Neural progenitor cell (in vitro differentiated cells): ENCODE results near the gene MEI1. TPM values are rescaled to one million over a fixed set of nuclear protein-coding genes. Genes with fewer than 3 reads are reported as not detected.

ENCODE experiments used
- DNase-seq: peaks from one replicate; pipeline ENCODE4 v3.0.0-alpha.2; 2016; ENCODE audit warnings: low spot score
- H2AFZ ChIP-seq: fragments of 200-600 bp; sonication (generic); replicated peaks from 2 replicates; pipeline ENCODE4 v1.6.1; 2016; ENCODE audit warnings: antibody characterized with exemption
- H3F3A ChIP-seq: fragments of 200-600 bp; sonication (generic); 2 replicates; pipeline ENCODE4 v1.6.1; 2016; ENCODE audit warnings: antibody characterized with exemption, low read depth
- H3K27ac ChIP-seq: fragments of 200-600 bp; sonication (generic); 2 replicates; pipeline ENCODE4 v1.5.1; 2016; ENCODE audit warnings: mild to moderate bottlenecking
- H3K27me3 ChIP-seq: fragments of 200-600 bp; sonication (generic); 2 replicates; pipeline ENCODE4 v1.6.1; 2016; ENCODE audit warnings: mild to moderate bottlenecking, moderate library complexity
- H3K36me3 ChIP-seq: fragments of 200-600 bp; sonication (generic); 2 replicates; pipeline ENCODE4 v1.5.1; 2016
- H3K4me1 ChIP-seq: fragments of 200-600 bp; sonication (generic); 2 replicates; pipeline ENCODE4 v1.6.1; 2016; ENCODE audit warnings: mixed run types
- H3K4me2 ChIP-seq: fragments of 200-600 bp; sonication (generic); 2 replicates; pipeline ENCODE4 v1.6.1; 2016
- H3K4me3 ChIP-seq: fragments of 200-600 bp; sonication (generic); 2 replicates; pipeline ENCODE4 v1.5.1; 2016
- H3K79me2 ChIP-seq: fragments of 200-600 bp; sonication (generic); 2 replicates; pipeline ENCODE4 v1.6.1; 2016; ENCODE audit warnings: low read depth
- H3K9ac ChIP-seq: fragments of 200-600 bp; sonication (generic); 2 replicates; pipeline ENCODE4 v1.6.1; 2016
- H3K9me3 ChIP-seq: fragments of 200-600 bp; sonication (generic); 2 replicates; pipeline ENCODE4 v1.5.1; 2016; ENCODE audit warnings: low read depth
- H4K20me1 ChIP-seq: fragments of 200-600 bp; sonication (generic); 2 replicates; pipeline ENCODE4 v1.6.1; 2016; ENCODE audit warnings: low read depth
- H3K27ac Mint-ChIP-seq: 3 replicates; pipeline ENCODE4 v1.8.0; 2021; ENCODE audit warnings: mixed read lengths
- H3K27me3 Mint-ChIP-seq: 2 replicates; pipeline ENCODE4 v1.8.0; 2022; ENCODE audit warnings: low read depth, mild to moderate bottlenecking, inconsistent platforms, moderate library complexity, mixed read lengths; ENCODE audit not compliant: insufficient read depth
- H3K36me3 Mint-ChIP-seq: 3 replicates; pipeline ENCODE4 v1.8.0; 2021; ENCODE audit warnings: mixed read lengths
- H3K4me1 Mint-ChIP-seq: 3 replicates; pipeline ENCODE4 v1.8.0; 2021; ENCODE audit warnings: mixed read lengths
- H3K4me3 Mint-ChIP-seq: 3 replicates; pipeline ENCODE4 v1.8.0; 2021; ENCODE audit warnings: mild to moderate bottlenecking, moderate library complexity, mixed read lengths
- H3K9me3 Mint-ChIP-seq: 3 replicates; pipeline ENCODE4 v1.8.0; 2020; ENCODE audit warnings: mixed read lengths
- EZH2 ChIP-seq: fragments of 200-600 bp; sonication (generic); IDR thresholded peaks from 2 replicates; pipeline ENCODE4 v1.6.1; 2017; ENCODE audit warnings: antibody characterized with exemption, mild to moderate bottlenecking, moderate library complexity
- EZH2phosphoT487 ChIP-seq: fragments of 200-600 bp; sonication (generic); IDR thresholded peaks from 2 replicates; pipeline ENCODE4 v1.6.1; 2017; ENCODE audit warnings: antibody characterized with exemption
- total RNA-seq: library from RNA; depleted of rRNA; stranded (reverse); fragments of >200 nt; gene quantifications from 2 replicates; pipeline ENCODE4 v1.2.3, GENCODE V29; 2015; ENCODE audit warnings: low replicate concordance
- TF ChIP-seq, protein P1 (sequence below): fragments of 200-600 bp; sonication (generic); IDR thresholded peaks from 2 replicates; pipeline ENCODE4 v1.5.1; 2017; ENCODE audit warnings: antibody characterized with exemption, mild to moderate bottlenecking

Gene MEI1
- total RNA-seq, 1 donor from 2014 or later: not detected

DNA sequence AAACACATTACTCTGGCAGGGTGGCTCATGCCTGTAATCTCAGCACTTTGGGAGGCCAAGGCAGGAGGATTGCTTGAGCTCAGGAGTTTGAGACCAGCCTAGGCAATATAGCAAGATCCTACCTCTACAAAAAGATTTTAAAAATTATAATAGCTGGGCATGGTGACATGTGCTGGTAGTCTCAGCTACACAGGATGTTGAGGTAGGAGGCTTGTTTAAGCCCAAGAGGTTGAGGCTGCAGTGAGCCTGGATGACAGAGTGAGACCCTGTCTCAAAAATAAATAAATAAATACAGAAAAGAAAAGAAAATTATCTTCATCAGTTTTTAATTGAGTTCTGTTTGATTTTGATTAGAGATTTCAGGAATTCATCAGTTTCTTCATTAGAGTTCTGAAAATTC is 106.3 kb downstream of the MEI1 start:
- Mint-ChIP-seq H3K27me3 (no peaks in the 10 kb centered on the region), H3K4me1 (peaks cover 26% of the 10 kb centered on the region), H3K9me3 (no peaks in the 10 kb centered on the region), H3K4me3 (no peak overlapping the region), H3K27ac (no peak overlapping the region), H3K36me3 (peaks cover 20% of the 10 kb centered on the region)
- Histone ChIP-seq H3F3A (peaks cover 4% of the 10 kb centered on the region), H2AFZ (no peak overlapping the region), H3K79me2 (peaks cover 60% of the 10 kb centered on the region), H3K4me2 (no peak overlapping the region), H3K27me3 (no peaks in the 10 kb centered on the region), H3K36me3 (no peaks in the 10 kb centered on the region), H3K27ac (no peak overlapping the region), H3K4me1 (peaks cover 10% of the 10 kb centered on the region), H3K4me3 (no peak overlapping the region), H3K9me3 (no peaks in the 10 kb centered on the region), H4K20me1 (peaks cover 8% of the 10 kb centered on the region), H3K9ac (no peak overlapping the region)
- DNase-seq: no peak
- TF ChIP-seq EZH2phosphoT487: no peak
- TF ChIP-seq EZH2: no peak
- TF ChIP-seq, protein P1, sequence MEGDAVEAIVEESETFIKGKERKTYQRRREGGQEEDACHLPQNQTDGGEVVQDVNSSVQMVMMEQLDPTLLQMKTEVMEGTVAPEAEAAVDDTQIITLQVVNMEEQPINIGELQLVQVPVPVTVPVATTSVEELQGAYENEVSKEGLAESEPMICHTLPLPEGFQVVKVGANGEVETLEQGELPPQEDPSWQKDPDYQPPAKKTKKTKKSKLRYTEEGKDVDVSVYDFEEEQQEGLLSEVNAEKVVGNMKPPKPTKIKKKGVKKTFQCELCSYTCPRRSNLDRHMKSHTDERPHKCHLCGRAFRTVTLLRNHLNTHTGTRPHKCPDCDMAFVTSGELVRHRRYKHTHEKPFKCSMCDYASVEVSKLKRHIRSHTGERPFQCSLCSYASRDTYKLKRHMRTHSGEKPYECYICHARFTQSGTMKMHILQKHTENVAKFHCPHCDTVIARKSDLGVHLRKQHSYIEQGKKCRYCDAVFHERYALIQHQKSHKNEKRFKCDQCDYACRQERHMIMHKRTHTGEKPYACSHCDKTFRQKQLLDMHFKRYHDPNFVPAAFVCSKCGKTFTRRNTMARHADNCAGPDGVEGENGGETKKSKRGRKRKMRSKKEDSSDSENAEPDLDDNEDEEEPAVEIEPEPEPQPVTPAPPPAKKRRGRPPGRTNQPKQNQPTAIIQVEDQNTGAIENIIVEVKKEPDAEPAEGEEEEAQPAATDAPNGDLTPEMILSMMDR: no peak

GRCh38 chr22:41808400-41808799 is 109.1 kb downstream of the MEI1 start:
- no peaks in the 10 kb centered on the region for H3K4me1 ChIP-seq
- peaks cover 4% of the 10 kb centered on the region for H4K20me1 ChIP-seq
- H3F3A ChIP-seq: no peaks in the 10 kb centered on the region
- no peak overlapping the region for H3K4me2 ChIP-seq
- H3K27me3 ChIP-seq: no peaks in the 10 kb centered on the region
- no peaks in the 10 kb centered on the region for H3K9me3 Mint-ChIP-seq
- no peak for DNase-seq
- H3K36me3 Mint-ChIP-seq: peaks cover 22% of the 10 kb centered on the region
- H3K4me1 Mint-ChIP-seq: peaks cover 12% of the 10 kb centered on the region
- H2AFZ ChIP-seq: no peak overlapping the region
- H3K4me3 Mint-ChIP-seq: no peak overlapping the region
- H3K27ac Mint-ChIP-seq: no peak overlapping the region
- peaks cover 35% of the 10 kb centered on the region for H3K79me2 ChIP-seq
- H3K36me3 ChIP-seq: no peaks in the 10 kb centered on the region
- no peaks in the 10 kb centered on the region for H3K27me3 Mint-ChIP-seq
- H3K4me3 ChIP-seq: no peak overlapping the region
- no peak overlapping the region for H3K9ac ChIP-seq
- H3K9me3 ChIP-seq: no peaks in the 10 kb centered on the region
- no peak overlapping the region for H3K27ac ChIP-seq
- TF ChIP-seq, protein P1: no peak
- TF ChIP-seq EZH2 (no peak), EZH2phosphoT487 (no peak)

DNA sequence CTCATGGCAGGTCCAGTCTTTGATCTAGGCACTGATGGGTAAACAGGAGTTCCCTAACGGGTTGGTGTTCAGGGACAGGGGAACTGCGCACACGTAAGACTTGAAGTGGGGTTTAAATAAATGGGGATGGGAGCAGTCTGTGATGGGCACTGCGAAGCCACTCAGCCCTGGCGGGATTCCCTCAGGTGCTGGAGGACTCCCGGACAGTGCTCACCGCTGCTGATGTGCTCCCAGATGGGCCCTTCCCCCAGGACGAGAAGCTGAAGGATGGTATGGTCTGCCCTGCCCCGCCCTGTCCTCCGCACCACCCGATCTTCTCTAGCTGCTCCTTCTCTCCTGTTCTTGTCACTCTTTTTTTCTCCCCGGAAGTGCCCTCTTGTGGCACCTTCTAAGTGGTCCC is 110.7 kb downstream of the MEI1 start:
- H3K9me3 Mint-ChIP-seq: no peaks in the 10 kb centered on the region
- Histone ChIP-seq H3F3A (no peaks in the 10 kb centered on the region), H3K9ac (no peak overlapping the region), H3K4me3 (no peak overlapping the region), H3K4me1 (no peaks in the 10 kb centered on the region), H3K36me3 (no peaks in the 10 kb centered on the region), H4K20me1 (no peaks in the 10 kb centered on the region), H3K27me3 (no peaks in the 10 kb centered on the region), H3K4me2 (no peak overlapping the region), H3K27ac (no peak overlapping the region), H2AFZ (no peak overlapping the region), H3K79me2 (peaks cover 19% of the 10 kb centered on the region), H3K9me3 (no peaks in the 10 kb centered on the region)
- TF ChIP-seq EZH2 (no peak), EZH2phosphoT487 (no peak)
- TF ChIP-seq, protein P1: no peak
- peak overlapping the region; percentile 69 for H3K27ac Mint-ChIP-seq
- H3K27me3 Mint-ChIP-seq: no peaks in the 10 kb centered on the region
- H3K4me3 Mint-ChIP-seq: no peak overlapping the region
- peaks cover 1% of the 10 kb centered on the region for H3K4me1 Mint-ChIP-seq
- peaks cover 24% of the 10 kb centered on the region for H3K36me3 Mint-ChIP-seq
- DNase-seq: no peak
